ENCODE measurements around the gene EXT2.

DNA sequence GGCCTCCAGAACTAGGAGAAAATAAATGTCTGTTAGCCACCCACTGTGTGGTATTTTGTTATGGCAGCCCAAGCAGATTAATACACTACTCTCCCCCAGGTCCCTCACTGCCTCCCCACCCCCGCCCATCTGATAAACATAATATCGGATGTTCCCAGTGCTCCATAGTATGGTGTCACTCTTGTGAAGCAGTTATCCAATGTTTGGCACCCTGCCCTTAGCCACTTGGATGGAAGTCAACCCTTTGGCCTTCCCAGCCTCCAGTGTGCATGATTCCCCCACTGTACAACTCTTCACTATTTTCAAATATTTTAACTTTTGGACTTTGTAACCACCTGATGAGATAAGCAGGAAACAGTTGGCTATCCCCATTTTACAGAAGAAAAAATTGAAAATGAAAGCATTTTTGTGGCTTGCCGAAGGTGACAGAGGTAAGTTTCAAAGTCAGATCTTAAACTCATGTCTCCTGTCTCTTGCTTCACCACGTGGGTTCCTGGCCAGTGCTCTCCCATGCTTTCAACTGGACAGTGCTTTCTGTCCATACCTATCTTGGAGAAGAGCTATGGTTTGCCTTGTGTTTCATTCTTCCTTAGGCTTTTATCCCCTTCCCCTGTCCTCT, 161.3 kb downstream of the EXT2 start:
- TF ChIP-seq, protein P1, sequence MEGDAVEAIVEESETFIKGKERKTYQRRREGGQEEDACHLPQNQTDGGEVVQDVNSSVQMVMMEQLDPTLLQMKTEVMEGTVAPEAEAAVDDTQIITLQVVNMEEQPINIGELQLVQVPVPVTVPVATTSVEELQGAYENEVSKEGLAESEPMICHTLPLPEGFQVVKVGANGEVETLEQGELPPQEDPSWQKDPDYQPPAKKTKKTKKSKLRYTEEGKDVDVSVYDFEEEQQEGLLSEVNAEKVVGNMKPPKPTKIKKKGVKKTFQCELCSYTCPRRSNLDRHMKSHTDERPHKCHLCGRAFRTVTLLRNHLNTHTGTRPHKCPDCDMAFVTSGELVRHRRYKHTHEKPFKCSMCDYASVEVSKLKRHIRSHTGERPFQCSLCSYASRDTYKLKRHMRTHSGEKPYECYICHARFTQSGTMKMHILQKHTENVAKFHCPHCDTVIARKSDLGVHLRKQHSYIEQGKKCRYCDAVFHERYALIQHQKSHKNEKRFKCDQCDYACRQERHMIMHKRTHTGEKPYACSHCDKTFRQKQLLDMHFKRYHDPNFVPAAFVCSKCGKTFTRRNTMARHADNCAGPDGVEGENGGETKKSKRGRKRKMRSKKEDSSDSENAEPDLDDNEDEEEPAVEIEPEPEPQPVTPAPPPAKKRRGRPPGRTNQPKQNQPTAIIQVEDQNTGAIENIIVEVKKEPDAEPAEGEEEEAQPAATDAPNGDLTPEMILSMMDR (IDR thresholded peaks at IDR 0.05; ENCODE audit: insufficient read depth, low read depth, low read length): no peak
- TF ChIP-seq EZH2 (IDR thresholded peaks at IDR 0.05; ENCODE audit: insufficient read depth, low read length): no peak

Data from astrocyte (in vitro differentiated cells and primary cell).